PC-9 (cell line): ENCODE measurements around the gene GFI1. TPM values are rescaled to one million over a fixed set of nuclear protein-coding genes. Genes with fewer than 3 reads are reported as not detected.

Experiments
- BruUV-seq: library from RNA; stranded (reverse); fragments of 400-500 nt; replicated peaks from 2 replicates; lab custom pipeline; 2021; lab: Mats Ljungman, UMichigan
- CTCF ChIA-PET: fragments of 300-600 bp; sonication (Branson Sonifier 250); formaldehyde crosslinking; loops from one replicate; lab custom pipeline; 2022; ENCODE audit warnings: antibody characterized with exemption; lab: Charles Lee
- POLR2A ChIA-PET: fragments of 300-600 bp; sonication (Branson Sonifier 250); formaldehyde crosslinking; loops from one replicate; lab custom pipeline; 2022; ENCODE audit warnings: antibody characterized with exemption; ENCODE audit not compliant: unreplicated experiment; lab: Charles Lee
- DNase-seq, 2 experiments: peaks; one replicate each; pipeline versions ENCODE4 v3.0.0 to v3.0.0-alpha.2; 2015 to 2022; ENCODE audit warnings: mixed read lengths in 1 of 2
- H2AFZ ChIP-seq: fragments of 200-600 bp; sonication (generic); 2 replicates; pipeline ENCODE4 v1.8.1; 2017; ENCODE audit warnings: antibody characterized with exemption
- H3F3A ChIP-seq: fragments of 200-600 bp; sonication (generic); 2 replicates; pipeline ENCODE4 v1.8.1; 2017; ENCODE audit warnings: antibody characterized with exemption, mild to moderate bottlenecking, low read depth; ENCODE audit not compliant: insufficient read depth
- H3K27ac ChIP-seq: fragments of 200-600 bp; sonication (generic); 2 replicates; pipeline ENCODE4 v1.6.1; 2016; ENCODE audit warnings: mixed run types
- H3K27me3 ChIP-seq: fragments of 200-600 bp; sonication (generic); 2 replicates; pipeline ENCODE4 v1.6.1; 2016; ENCODE audit warnings: low read depth, mixed run types; ENCODE audit not compliant: insufficient read depth
- H3K36me3 ChIP-seq: fragments of 200-600 bp; sonication (generic); 2 replicates; pipeline ENCODE4 v1.6.1; 2016; ENCODE audit warnings: low read depth, mixed run types
- H3K4me1 ChIP-seq: fragments of 200-600 bp; sonication (generic); replicated peaks from 2 replicates; pipeline ENCODE4 v1.6.1; 2016; ENCODE audit warnings: mixed run types; ENCODE audit not compliant: insufficient read depth
- H3K4me2 ChIP-seq: fragments of 200-600 bp; sonication (generic); 2 replicates; pipeline ENCODE4 v1.6.1; 2017; ENCODE audit warnings: mixed run types
- H3K4me3 ChIP-seq: fragments of 200-600 bp; sonication (generic); 2 replicates; pipeline ENCODE4 v1.6.1; 2016; ENCODE audit warnings: mixed run types
- H3K79me2 ChIP-seq: fragments of 200-600 bp; sonication (generic); 2 replicates; pipeline ENCODE4 v1.6.1; 2017; ENCODE audit warnings: low read depth, mixed run types
- H3K9me2 ChIP-seq: fragments of 200-600 bp; sonication (generic); 2 replicates; pipeline ENCODE4 v1.8.1; 2017; ENCODE audit warnings: mild to moderate bottlenecking; ENCODE audit not compliant: insufficient read depth
- H3K9me3 ChIP-seq: fragments of 200-600 bp; sonication (generic); 2 replicates; pipeline ENCODE4 v1.8.1; 2016; ENCODE audit warnings: low read depth; ENCODE audit not compliant: insufficient read depth
- H4K20me1 ChIP-seq: fragments of 200-600 bp; sonication (generic); 2 replicates; pipeline ENCODE4 v1.8.1; 2017; ENCODE audit not compliant: insufficient read depth
- CTCF ChIP-seq: fragments of 200-600 bp; sonication (generic); conservative IDR thresholded peaks from 2 replicates; pipeline ENCODE4 v1.6.1; 2017; ENCODE audit warnings: mixed run types, antibody characterized with exemption, mild to moderate bottlenecking, moderate library complexity
- EZH2 ChIP-seq: fragments of 200-600 bp; sonication (generic); IDR thresholded peaks from 2 replicates; pipeline ENCODE4 v1.8.0; 2017; ENCODE audit warnings: antibody characterized with exemption, low read depth
- intact Hi-C: fragments of 100-400 bp; cut with micrococcal nuclease; formaldehyde crosslinking; loops from one replicate; pipeline ENCODE4 v1.10.0; 2022; ENCODE audit not compliant: unreplicated experiment
- total RNA-seq: library from RNA; stranded (reverse); gene quantifications from 2 replicates; pipeline ENCODE4 v1.2.3, GENCODE V29; 2021

Gene GFI1
- total RNA-seq, 1 experiment from 2014 or later, result 0.35 TPM

DNA sequence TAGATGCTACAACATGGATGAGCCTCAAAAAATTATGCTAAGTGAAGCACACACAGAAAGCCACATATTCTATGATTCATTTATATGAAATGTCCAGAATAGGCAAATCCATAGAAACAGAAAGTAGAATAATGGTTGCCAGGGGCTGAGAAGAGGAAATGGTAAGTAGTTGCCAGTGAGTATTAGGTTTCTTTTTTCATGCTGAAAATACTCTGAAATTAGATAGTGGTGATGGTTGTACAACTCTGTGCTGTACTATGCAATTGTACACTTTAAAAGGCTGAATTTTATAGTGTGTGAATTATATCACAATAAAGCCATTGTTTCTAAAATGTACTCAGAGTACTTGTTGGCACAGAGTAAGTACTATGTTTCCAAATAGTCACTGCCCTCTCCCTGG, 15.5 kb upstream of the GFI1 start:
- no peaks in the 10 kb centered on the region for H3K27me3 ChIP-seq
- H2AFZ ChIP-seq, result no peak overlapping the region
- H3K79me2 ChIP-seq, result no peaks in the 10 kb centered on the region
- H3K27ac ChIP-seq, result no peak overlapping the region
- no peak overlapping the region for H3K4me3 ChIP-seq
- H3F3A ChIP-seq, result no peaks in the 10 kb centered on the region; the same call in 1 of the 2 replicates
- no peaks in the 10 kb centered on the region for H4K20me1 ChIP-seq
- H3K9me2 ChIP-seq, result no peaks in the 10 kb centered on the region
- H3K4me2 ChIP-seq, result no peak overlapping the region
- CTCF ChIA-PET, result no interaction called here
- no peak for DNase-seq
- H3K9me3 ChIP-seq, result no peaks in the 10 kb centered on the region
- 0 out of 2 replicates have a peak, but pooled peaks cover 5% of the 10 kb centered on the region for H3K4me1 ChIP-seq
- intact Hi-C loops, result no loop called here
- no TSS peak for BruUV-seq
- POLR2A ChIA-PET, result no interaction called here
- TF ChIP-seq CTCF (no peak), EZH2 (no peak)
- no peaks in the 10 kb centered on the region for H3K36me3 ChIP-seq

- H2AFZ ChIP-seq, result no peak overlapping the region
- no peak overlapping the region for H3K27ac ChIP-seq
- H3K9me3 ChIP-seq, result no peaks in the 10 kb centered on the region
- H3K4me1 ChIP-seq, result 0 out of 2 replicates have a peak, but pooled peaks cover 5% of the 10 kb centered on the region
- H3K36me3 ChIP-seq, result no peaks in the 10 kb centered on the region
- no peak overlapping the region for H3K4me3 ChIP-seq
- ChIA-PET POLR2A (interaction anchor here (0.6 kb wide), 1 partner anchor 440 kb away, joined by 11 read pairs; no protein-coding TSS in a partner anchor), CTCF (no interaction called here)
- H3K27me3 ChIP-seq, result no peaks in the 10 kb centered on the region
- no peaks in the 10 kb centered on the region for H4K20me1 ChIP-seq
- H3K4me2 ChIP-seq, result no peak overlapping the region
- H3K9me2 ChIP-seq, result no peaks in the 10 kb centered on the region
- H3K79me2 ChIP-seq, result no peaks in the 10 kb centered on the region
- intact Hi-C loops, result no loop called here
- no peak for DNase-seq
- TF ChIP-seq EZH2 (no peak), CTCF (no peak)
- BruUV-seq, result no TSS peak
- no peaks in the 10 kb centered on the region; the same call in 1 of the 2 replicates for H3F3A ChIP-seq
Observed at GRCh38 chr1:92500552-92500951, 13.8 kb upstream of the GFI1 start.

- Histone ChIP-seq H3K36me3 (no peaks in the 10 kb centered on the region), H3K4me2 (no peak overlapping the region), H3F3A (no peaks in the 10 kb centered on the region), H3K27me3 (no peaks in the 10 kb centered on the region), H3K4me3 (no peak overlapping the region), H2AFZ (no peak overlapping the region), H3K9me3 (no peaks in the 10 kb centered on the region), H3K27ac (no peak overlapping the region), H3K79me2 (no peaks in the 10 kb centered on the region), H3K4me1 (no peaks in the 10 kb centered on the region), H3K9me2 (no peaks in the 10 kb centered on the region), H4K20me1 (no peaks in the 10 kb centered on the region)
- ChIA-PET POLR2A (no interaction called here), CTCF (no interaction called here)
- intact Hi-C loops, result no loop called here
- no peak for DNase-seq
- TF ChIP-seq CTCF (no peak), EZH2 (no peak)
- no TSS peak for BruUV-seq
Observed at GRCh38 chr1:92495392-92496063, 8.8 kb upstream of the GFI1 start.
